ENCODE measurements around the gene CDNF.
"Not testable (repeated sequence)": the region's sequence is repeated elsewhere in the genome, so short reads cannot be mapped to it uniquely, and the experiment has no call there.

Gene CDNF

GRCh38 chr10:14878266-14879123 is 40.7 kb upstream of the CDNF start, which contains the start of gene SUV39H2:
SUV39H2 (plus strand) TSS chr10:14878866; CDS start chr10:14878889, 23 bp downstream.
- H3K4me1 Mint-ChIP-seq = peaks cover 63% of the 10 kb centered on the region
- peak within 1 kb of the TSS; percentile 99 for H3K27ac Mint-ChIP-seq
- TF ChIP-seq, protein P1, sequence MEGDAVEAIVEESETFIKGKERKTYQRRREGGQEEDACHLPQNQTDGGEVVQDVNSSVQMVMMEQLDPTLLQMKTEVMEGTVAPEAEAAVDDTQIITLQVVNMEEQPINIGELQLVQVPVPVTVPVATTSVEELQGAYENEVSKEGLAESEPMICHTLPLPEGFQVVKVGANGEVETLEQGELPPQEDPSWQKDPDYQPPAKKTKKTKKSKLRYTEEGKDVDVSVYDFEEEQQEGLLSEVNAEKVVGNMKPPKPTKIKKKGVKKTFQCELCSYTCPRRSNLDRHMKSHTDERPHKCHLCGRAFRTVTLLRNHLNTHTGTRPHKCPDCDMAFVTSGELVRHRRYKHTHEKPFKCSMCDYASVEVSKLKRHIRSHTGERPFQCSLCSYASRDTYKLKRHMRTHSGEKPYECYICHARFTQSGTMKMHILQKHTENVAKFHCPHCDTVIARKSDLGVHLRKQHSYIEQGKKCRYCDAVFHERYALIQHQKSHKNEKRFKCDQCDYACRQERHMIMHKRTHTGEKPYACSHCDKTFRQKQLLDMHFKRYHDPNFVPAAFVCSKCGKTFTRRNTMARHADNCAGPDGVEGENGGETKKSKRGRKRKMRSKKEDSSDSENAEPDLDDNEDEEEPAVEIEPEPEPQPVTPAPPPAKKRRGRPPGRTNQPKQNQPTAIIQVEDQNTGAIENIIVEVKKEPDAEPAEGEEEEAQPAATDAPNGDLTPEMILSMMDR (IDR thresholded peaks at IDR 0.05) = no peak
- no peaks in the 10 kb centered on the region for H3K9me3 Mint-ChIP-seq
- DNase-seq = peak; percentile 97
- H3K36me3 Mint-ChIP-seq (ENCODE audit: low read depth) = peaks cover 18% of the 10 kb centered on the region
- peak within 1 kb of the TSS; percentile 97 for H3K4me3 Mint-ChIP-seq
- H3K27me3 Mint-ChIP-seq (ENCODE audit: low read depth, poor library complexity) = no peaks in the 10 kb centered on the region

DNA sequence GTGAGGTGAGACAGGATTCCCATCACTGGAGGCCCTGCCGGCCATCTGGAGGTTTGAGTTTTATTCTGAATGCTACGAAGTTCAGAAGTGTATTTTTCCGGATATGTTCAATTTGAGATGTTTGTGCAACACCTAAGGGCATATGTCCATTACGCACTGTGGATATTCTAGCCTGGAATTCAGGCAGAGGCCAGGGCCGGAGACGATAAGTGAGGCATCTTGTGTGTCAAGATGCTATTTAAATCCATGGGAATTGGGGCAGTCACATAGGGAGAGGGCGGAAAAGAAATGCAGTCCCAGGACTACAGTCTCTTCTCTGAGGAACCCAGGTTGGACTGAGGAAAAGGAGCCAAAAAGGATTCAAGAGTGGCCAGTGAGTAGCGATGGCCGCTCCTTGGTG is 38.9 kb upstream of the CDNF start:
- H3K36me3 Mint-ChIP-seq (ENCODE audit: low read depth) = peaks cover 2% of the 10 kb centered on the region
- H3K4me1 Mint-ChIP-seq = peaks cover 54% of the 10 kb centered on the region
- no peak for DNase-seq
- H3K4me3 Mint-ChIP-seq = peak overlapping the region; percentile 94
- H3K9me3 Mint-ChIP-seq = no peaks in the 10 kb centered on the region
- peak overlapping the region; percentile 71 for H3K27ac Mint-ChIP-seq
- H3K27me3 Mint-ChIP-seq (ENCODE audit: low read depth, poor library complexity) = no peaks in the 10 kb centered on the region
- TF ChIP-seq, protein P1 (IDR thresholded peaks at IDR 0.05) = no peak

- peaks cover 6% of the 10 kb centered on the region for H3K36me3 Mint-ChIP-seq (ENCODE audit: low read depth)
- H3K27ac Mint-ChIP-seq = no peak overlapping the region
- H3K27me3 Mint-ChIP-seq (ENCODE audit: low read depth, poor library complexity) = no peaks in the 10 kb centered on the region
- DNase-seq = no peak
- TF ChIP-seq, protein P1 (IDR thresholded peaks at IDR 0.05) = no peak
- H3K4me1 Mint-ChIP-seq = peaks cover 46% of the 10 kb centered on the region
- peak overlapping the region; percentile 94 for H3K4me3 Mint-ChIP-seq
- no peaks in the 10 kb centered on the region for H3K9me3 Mint-ChIP-seq
Measured at GRCh38 chr10:14875941-14876340, 38.1 kb upstream of the CDNF start.

- no peaks in the 10 kb centered on the region for H3K9me3 Mint-ChIP-seq
- no peaks in the 10 kb centered on the region for H3K27me3 Mint-ChIP-seq (ENCODE audit: low read depth, poor library complexity)
- peaks cover 26% of the 10 kb centered on the region for H3K36me3 Mint-ChIP-seq (ENCODE audit: low read depth)
- TF ChIP-seq, protein P1 (IDR thresholded peaks at IDR 0.05) = no peak
- no peak overlapping the region for H3K27ac Mint-ChIP-seq
- H3K4me3 Mint-ChIP-seq = no peak overlapping the region
- H3K4me1 Mint-ChIP-seq = peaks cover 29% of the 10 kb centered on the region
- no peak for DNase-seq
Measured at GRCh38 chr10:14873090-14873760, 35.4 kb upstream of the CDNF start.

- not testable (repeated sequence) for H3K27ac Mint-ChIP-seq; H3K27me3 Mint-ChIP-seq (ENCODE audit: low read depth, poor library complexity); H3K4me1 Mint-ChIP-seq; H3K4me3 Mint-ChIP-seq; DNase-seq; H3K9me3 Mint-ChIP-seq
- peaks cover 61% of the 10 kb centered on the region for H3K36me3 Mint-ChIP-seq (ENCODE audit: low read depth)
Measured at GRCh38 chr10:14864871-14865270, 27.0 kb upstream of the CDNF start.

DNA sequence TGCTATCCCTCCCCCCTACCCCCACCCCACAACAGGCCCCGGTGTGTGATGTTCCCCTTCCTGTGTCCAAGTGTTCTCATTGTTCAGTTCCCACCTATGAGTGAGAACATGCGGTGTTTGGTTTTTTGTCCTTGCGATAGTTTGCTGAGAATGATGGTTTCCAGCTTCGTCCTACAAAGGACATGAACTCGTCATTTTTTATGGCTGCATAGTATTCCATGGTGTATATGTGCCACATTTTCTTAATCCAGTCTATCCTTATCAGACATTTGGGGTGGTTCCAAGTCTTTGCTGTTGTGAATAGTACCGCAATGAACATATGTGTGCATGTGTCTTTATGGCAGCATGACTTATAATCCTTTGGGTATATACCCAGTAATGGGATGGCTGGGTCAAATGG is 26.6 kb upstream of the CDNF start:
- H3K27me3 Mint-ChIP-seq (ENCODE audit: low read depth, poor library complexity); H3K9me3 Mint-ChIP-seq; H3K4me1 Mint-ChIP-seq; H3K27ac Mint-ChIP-seq; H3K4me3 Mint-ChIP-seq; DNase-seq: not testable (repeated sequence)
- peaks cover 56% of the 10 kb centered on the region for H3K36me3 Mint-ChIP-seq (ENCODE audit: low read depth)

Measured in nephron progenitor cell (in vitro differentiated cells).